H1 (cell line): ENCODE results near the gene HIPK3. TPM values are rescaled to one million over a fixed set of nuclear protein-coding genes. Genes with fewer than 3 reads are reported as not detected.

ENCODE experiments used
- CTCF ChIA-PET: fragments of 300-600 bp; sonication (Branson Sonifier 250); formaldehyde crosslinking; loops from one replicate; lab custom pipeline; 2021; ENCODE audit not compliant: partially characterized antibody; lab: Charles Lee
- POLR2A ChIA-PET: fragments of 300-600 bp; sonication (Branson Sonifier 250); formaldehyde crosslinking; loops from one replicate; lab custom pipeline; 2021; ENCODE audit warnings: inconsistent platforms; ENCODE audit not compliant: partially characterized antibody; lab: Charles Lee
- DNase-seq, 2 experiments: peaks; one replicate each; pipeline versions ENCODE4 v3.0.0 to v3.0.0-alpha.2; 2010 to 2022; ENCODE audit warnings: low spot score in 2 of 2, low read depth in 1 of 2, mixed read lengths in 1 of 2
- FAIRE-seq: peaks from 2 replicates; lab custom pipeline; 2011; peaks lifted over from hg19 to GRCh38; lab: Jason Lieb, UNC
- H2AFZ ChIP-seq: 2 replicates; pipeline ENCODE4 v1.8.1; 2012; ENCODE audit warnings: low read length, inconsistent platforms
- H2AK5ac ChIP-seq: 2 replicates; pipeline ENCODE4 v1.6.1; 2013; ENCODE audit warnings: low read depth, low read length
- H2BK120ac ChIP-seq: replicated peaks from 2 replicates; pipeline ENCODE3; 2013; ENCODE audit warnings: low read depth, low read length, inconsistent platforms
- H2BK12ac ChIP-seq: 2 replicates; pipeline ENCODE4 v1.6.1; 2013; ENCODE audit warnings: low read depth, low read length
- H2BK15ac ChIP-seq: 2 replicates; pipeline ENCODE4 v1.6.1; 2013; ENCODE audit warnings: low read length
- H2BK20ac ChIP-seq: 2 replicates; pipeline ENCODE4 v1.6.1; 2013; ENCODE audit warnings: low read length
- H2BK5ac ChIP-seq: 2 replicates; pipeline ENCODE4 v1.6.1; 2013; ENCODE audit warnings: low read depth, low read length
- H3K14ac ChIP-seq: 2 replicates; pipeline ENCODE4 v1.6.1; 2013; ENCODE audit warnings: inconsistent platforms; ENCODE audit not compliant: insufficient read length
- H3K18ac ChIP-seq: 2 replicates; pipeline ENCODE4 v1.6.1; 2013; ENCODE audit warnings: low read length; ENCODE audit errors: extremely low read depth
- H3K23ac ChIP-seq: 2 replicates; pipeline ENCODE4 v1.6.1; 2013; ENCODE audit warnings: inconsistent platforms; ENCODE audit not compliant: insufficient read length
- H3K23me2 ChIP-seq: 2 replicates; pipeline ENCODE4 v1.6.1; 2013; ENCODE audit warnings: low read depth, low read length
- H3K27ac ChIP-seq: 2 replicates; pipeline ENCODE4 v1.6.1; 2011; ENCODE audit warnings: low read depth, low read length, inconsistent platforms
- H3K27me3 ChIP-seq, 4 experiments: replicated peaks in 1 of 4; 1 replicate in 1 of 4; 2 replicates in 3 of 4; pipeline versions ENCODE4 v1.6.1 to v1.8.1; 2011 to 2013; ENCODE audit warnings: low read length in 3 of 4, mild to moderate bottlenecking in 3 of 4, inconsistent platforms in 2 of 4, mixed read lengths in 2 of 4, moderate library complexity in 1 of 4; ENCODE audit not compliant: control insufficient read depth in 3 of 4, insufficient read depth in 3 of 4; ENCODE audit errors: extremely low read depth in 1 of 4
- H3K36me3 ChIP-seq, 4 experiments: 2 replicates each; pipeline versions ENCODE4 v1.6.1 to v1.8.1; 2011 to 2013; ENCODE audit warnings: mild to moderate bottlenecking in 4 of 4, low read length in 3 of 4, moderate library complexity in 2 of 4, control low read depth in 1 of 4, inconsistent platforms in 1 of 4; ENCODE audit not compliant: insufficient read depth in 4 of 4, control insufficient read depth in 2 of 4
- H3K4ac ChIP-seq: replicated peaks from 2 replicates; pipeline ENCODE3; 2013; ENCODE audit warnings: low read length, low read depth, mixed read lengths, inconsistent platforms; ENCODE audit not compliant: insufficient read length
- H3K4me1 ChIP-seq, 4 experiments: replicated peaks in 1 of 4; 1 replicate in 1 of 4; 2 replicates in 3 of 4; pipeline versions ENCODE4 v1.6.1 to v1.8.1; 2011 to 2013; ENCODE audit warnings: low read length in 3 of 4, inconsistent platforms in 2 of 4, mixed read lengths in 1 of 4; ENCODE audit not compliant: insufficient read depth in 4 of 4, control insufficient read depth in 3 of 4
- H3K4me2 ChIP-seq, 2 experiments: 2 replicates each; pipeline versions ENCODE4 v1.6.1 to v1.8.1; 2011 to 2013; ENCODE audit warnings: low read depth in 2 of 2, low read length in 2 of 2, control low read depth in 1 of 2, inconsistent platforms in 1 of 2, mild to moderate bottlenecking in 1 of 2; ENCODE audit not compliant: insufficient read depth in 1 of 2
- H3K4me3 ChIP-seq, 4 experiments: fragments of 200-600, 300-600 bp in 1 of 4; sonication (generic), shearing (Covaris generic), sonication (Bioruptor Twin) in 1 of 4; 2 replicates each; pipeline versions ENCODE4 v1.5.1 to v1.8.1; 2011 to 2016; ENCODE audit warnings: low read length in 4 of 4, low read depth in 3 of 4, control low read depth in 2 of 4, inconsistent platforms in 2 of 4, mild to moderate bottlenecking in 2 of 4, mixed read lengths in 1 of 4, moderate library complexity in 1 of 4; ENCODE audit not compliant: insufficient read depth in 2 of 4; ENCODE audit errors: extremely low read depth in 1 of 4
- H3K56ac ChIP-seq: replicated peaks from 2 replicates; pipeline ENCODE3; 2013; ENCODE audit warnings: low read depth, mild to moderate bottlenecking, mixed read lengths, low read length, inconsistent platforms; ENCODE audit not compliant: insufficient read length
- H3K79me1 ChIP-seq: 2 replicates; pipeline ENCODE4 v1.6.1; 2013; ENCODE audit warnings: low read depth, low read length, control low read depth
- H3K79me2 ChIP-seq, 2 experiments: 2 replicates each; pipeline versions ENCODE4 v1.6.1 to v1.8.1; 2012 to 2013; ENCODE audit warnings: low read length in 2 of 2, mild to moderate bottlenecking in 2 of 2, inconsistent platforms in 1 of 2; ENCODE audit not compliant: insufficient read depth in 2 of 2, control insufficient read depth in 1 of 2
- H3K9ac ChIP-seq, 4 experiments: replicated peaks in 1 of 4; 1 replicate in 1 of 4; 2 replicates in 3 of 4; pipeline versions ENCODE4 v1.6.1 to v1.8.1; 2011 to 2013; ENCODE audit warnings: low read depth in 3 of 4, low read length in 3 of 4, control low read depth in 2 of 4, mild to moderate bottlenecking in 2 of 4, moderate library complexity in 2 of 4, inconsistent platforms in 1 of 4; ENCODE audit errors: extremely low read depth in 1 of 4
- H3K9me3 ChIP-seq, 2 experiments: 2 replicates each; pipeline versions ENCODE4 v1.6.1 to v1.8.1; 2012 to 2013; ENCODE audit warnings: mild to moderate bottlenecking in 2 of 2, moderate library complexity in 2 of 2, control low read depth in 1 of 2, inconsistent platforms in 1 of 2, low read depth in 1 of 2, low read length in 1 of 2, mixed read lengths in 1 of 2; ENCODE audit not compliant: insufficient read depth in 2 of 2
- H4K20me1 ChIP-seq, 2 experiments: replicated peaks in 1 of 2; 2 replicates each; pipeline versions ENCODE3 to v1.8.1; 2011 to 2013; ENCODE audit warnings: inconsistent platforms in 2 of 2, low read length in 2 of 2, mild to moderate bottlenecking in 1 of 2; ENCODE audit not compliant: insufficient read depth in 2 of 2, control insufficient read depth in 1 of 2
- H4K5ac ChIP-seq: 2 replicates; pipeline ENCODE4 v1.6.1; 2013; ENCODE audit warnings: low read length, low read depth, mixed read lengths, inconsistent platforms; ENCODE audit not compliant: insufficient read length
- H4K8ac ChIP-seq: 2 replicates; pipeline ENCODE4 v1.8.0; 2013; ENCODE audit warnings: mild to moderate bottlenecking, moderate library complexity, low read length, inconsistent platforms; ENCODE audit not compliant: insufficient read depth; ENCODE audit errors: extremely low read depth
- H4K91ac ChIP-seq: replicated peaks from 2 replicates; pipeline ENCODE3; 2013; ENCODE audit warnings: low read length, mixed read lengths, inconsistent platforms; ENCODE audit not compliant: insufficient read length
- BRCA1 ChIP-seq: IDR thresholded peaks from 2 replicates; pipeline ENCODE4 v1.6.1; 2012; ENCODE audit warnings: low read depth, low read length, improper control_type of control experiment
- EZH2 ChIP-seq: fragments of 200-600 bp; sonication (generic); IDR thresholded peaks from 2 replicates; pipeline ENCODE4 v1.7.1; 2012; ENCODE audit warnings: low read depth, mild to moderate bottlenecking, moderate library complexity, low read length, inconsistent platforms; ENCODE audit not compliant: severe bottlenecking
- SIX5 ChIP-seq: IDR thresholded peaks from 2 replicates; pipeline ENCODE4 v1.6.1; 2011; ENCODE audit warnings: mild to moderate bottlenecking, low read depth, low read length
- TEAD4 ChIP-seq: IDR thresholded peaks from 2 replicates; pipeline ENCODE4 v1.6.1; 2012; ENCODE audit warnings: low read depth, low read length, inconsistent platforms, mixed read lengths
- WGBS, 2 experiments: shearing (Covaris generic) in 1 of 2; methylation state at CpG; one replicate each; pipeline versions ENCODE4 v1.1.6 to v1.1.7; 2013 to 2015; ENCODE audit warnings: low lambda C conversion rate in 2 of 2, mixed read lengths in 2 of 2, inconsistent platforms in 1 of 2, low coverage in 1 of 2, missing lambda C conversion rate in 1 of 2; ENCODE audit not compliant: insufficient replicate concordance in 2 of 2, insufficient coverage in 1 of 2, insufficient read length in 1 of 2; ENCODE audit errors: extremely low coverage in 1 of 2, missing lambda C conversion rate in 1 of 2; 5-methylcytosine and 5-hydroxymethylcytosine counted together
- polyA plus RNA-seq, 7 experiments: library from polyadenylated mRNA; depleted of rRNA in 3 of 7; stranded (reverse) in 5 of 7; unstranded in 2 of 7; fragments of >200 nt in 5 of 7; fragments of 200-250 nt in 2 of 7; gene quantifications; 1 replicate in 5 of 7; 2 replicates in 1 of 7; 4 replicates in 1 of 7; pipeline versions ENCODE4 v1.2.1 to v1.2.3, GENCODE V29; 2011 to 2013; ENCODE audit warnings: missing spikeins in 2 of 7, mixed read lengths in 2 of 7
- total RNA-seq: library from RNA; stranded (reverse); fragmentation: NEBNext Ultra II Directional; extraction: Animal tissue kit (Norgen Biotek cat#: 25700); gene quantifications from 2 replicates; pipeline ENCODE4 v1.2.1, GENCODE V29; 2021

HIPK3 gene
- total and polyA plus RNA-seq, 2 of the 8 experiments (the other 6 are each of a cell fraction or from before 2014, with no cell fraction given): 5.0 to 22.3 TPM

DNA sequence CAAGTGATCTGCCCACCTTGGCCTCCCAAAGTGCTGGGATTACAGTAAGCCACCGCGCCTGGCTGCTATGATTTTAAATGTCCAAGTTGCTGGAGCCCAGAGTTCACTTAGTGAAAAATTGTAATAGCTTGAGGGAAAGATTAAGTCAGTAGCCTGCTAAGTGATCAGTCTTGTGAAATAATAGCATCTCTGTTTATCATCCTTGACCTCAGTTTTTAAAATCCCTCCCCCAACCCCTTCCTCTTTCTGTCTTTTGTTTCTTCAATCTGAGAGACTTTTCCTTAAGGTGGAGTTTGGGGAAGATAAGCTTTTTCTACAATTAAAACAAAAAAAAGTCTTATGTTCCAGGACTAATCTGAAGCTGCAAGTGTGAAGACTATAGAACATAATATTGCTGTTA, 6.4 kb downstream of the HIPK3 start:
- Histone ChIP-seq H3K4me2 (no peak overlapping the region), H2BK20ac (no peak overlapping the region), H3K14ac (no peak overlapping the region), H3K23me2 (0 out of 2 replicates have a peak, but pooled peaks cover 2% of the 10 kb centered on the region), H2AFZ (no peak overlapping the region), H4K8ac (no peak overlapping the region), H3K79me1 (no peaks in the 10 kb centered on the region; the same call in 1 of the 2 replicates)
- CTCF ChIA-PET: interaction anchor here (0.7 to 1.1 kb wide), 2 partner anchors 97 to 269 kb away, joined by 4 read pairs; no protein-coding TSS in a partner anchor
- no peak for TF ChIP-seq EZH2
- TF ChIP-seq TEAD4: no peak
- TF ChIP-seq SIX5: no peak
- TF ChIP-seq BRCA1: no peak
- TF ChIP-seq, all 59 proteins: peak for 0
- H3K27ac ChIP-seq: no peak overlapping the region
- no peak overlapping the region for H3K23ac ChIP-seq
- H4K91ac ChIP-seq: no peak overlapping the region
- DNase-seq (no peak), FAIRE-seq (no peak)
- no peak overlapping the region for H3K4ac ChIP-seq
- H3K27me3 ChIP-seq: no peaks in the 10 kb centered on the region
- no peak overlapping the region for H2BK5ac ChIP-seq
- H2AK5ac ChIP-seq: no peak overlapping the region
- POLR2A ChIA-PET: interaction anchor here (1.5 kb wide), 1 partner anchor 19 kb away, joined by 6 read pairs; no protein-coding TSS in a partner anchor
- no peak overlapping the region for H3K56ac ChIP-seq
- no peaks in the 10 kb centered on the region for H3K9me3 ChIP-seq
- H3K4me1 ChIP-seq: no peaks in the 10 kb centered on the region; a peak in 1 of 7 replicates
- peaks cover 2% of the 10 kb centered on the region in 2 experiments for H4K20me1 ChIP-seq
- H3K79me2 ChIP-seq: peaks cover 0 to 85% of the 10 kb centered on the region in 2 experiments; a peak in 3 of 4 replicates
- H3K18ac ChIP-seq: no peak overlapping the region
- no peak overlapping the region for H4K5ac ChIP-seq
- no peak overlapping the region for H2BK15ac ChIP-seq
- H2BK12ac ChIP-seq: no peak overlapping the region
- no peak overlapping the region for H3K4me3 ChIP-seq
- 93% methylated on average over 2 of the region's 2 CpGs; no CpG with 5 or more reads in 1 of the 2 experiments for WGBS, 2 experiments
- H3K9ac ChIP-seq: no peak overlapping the region
- H2BK120ac ChIP-seq: no peak overlapping the region
- H3K36me3 ChIP-seq: no peaks in the 10 kb centered on the region
